SK-N-SH (cell line): ENCODE measurements around the gene LCN10.

Experiments used
- EP300 ChIP-seq, 2 experiments: IDR thresholded peaks; 2 replicates each; pipeline versions ENCODE4 v1.4.0 to v1.6.1; 2012; ENCODE audit warnings: borderline replicate concordance in 1 of 2, low read depth in 1 of 2, low read length in 1 of 2
- FOXJ3 ChIP-seq: sonication (generic); formaldehyde crosslinking; IDR thresholded peaks from 2 replicates; pipeline ENCODE4 v1.5.1; 2020; ENCODE audit warnings: mild to moderate bottlenecking, missing genetic modification reagents
- FOXM1 ChIP-seq: IDR thresholded peaks from 2 replicates; pipeline ENCODE4 v1.4.0; 2012; ENCODE audit warnings: low read depth, mild to moderate bottlenecking
- POLR2AphosphoS5 ChIP-seq: IDR thresholded peaks from 2 replicates; pipeline ENCODE4 v1.6.1; 2012; ENCODE audit warnings: low read depth, low read length
- SMC3 ChIP-seq: IDR thresholded peaks from 2 replicates; pipeline ENCODE4 v1.6.1; 2012; ENCODE audit warnings: low read depth, low read length, improper control_type of control experiment
- TAF1 ChIP-seq: IDR thresholded peaks from 2 replicates; pipeline ENCODE4 v1.6.1; 2012; ENCODE audit warnings: low read depth, mild to moderate bottlenecking, low read length, moderate library complexity, borderline replicate concordance
- TF ChIP-seq, protein P1 (sequence below): fragments of 200-600 bp; sonication (generic); IDR thresholded peaks from 2 replicates; pipeline ENCODE4 v1.6.1; 2017; ENCODE audit warnings: antibody characterized with exemption, mild to moderate bottlenecking, moderate library complexity
- TF ChIP-seq, protein P2 (sequence below): fragments of 150-350 bp; IDR thresholded peaks from 2 replicates; pipeline ENCODE4 v1.6.1; 2017; ENCODE audit warnings: antibody characterized with exemption, low read length, low read depth, borderline replicate concordance
- TF ChIP-seq, protein P3 (sequence below): IDR thresholded peaks from 2 replicates; pipeline ENCODE4; 2012

DNA sequence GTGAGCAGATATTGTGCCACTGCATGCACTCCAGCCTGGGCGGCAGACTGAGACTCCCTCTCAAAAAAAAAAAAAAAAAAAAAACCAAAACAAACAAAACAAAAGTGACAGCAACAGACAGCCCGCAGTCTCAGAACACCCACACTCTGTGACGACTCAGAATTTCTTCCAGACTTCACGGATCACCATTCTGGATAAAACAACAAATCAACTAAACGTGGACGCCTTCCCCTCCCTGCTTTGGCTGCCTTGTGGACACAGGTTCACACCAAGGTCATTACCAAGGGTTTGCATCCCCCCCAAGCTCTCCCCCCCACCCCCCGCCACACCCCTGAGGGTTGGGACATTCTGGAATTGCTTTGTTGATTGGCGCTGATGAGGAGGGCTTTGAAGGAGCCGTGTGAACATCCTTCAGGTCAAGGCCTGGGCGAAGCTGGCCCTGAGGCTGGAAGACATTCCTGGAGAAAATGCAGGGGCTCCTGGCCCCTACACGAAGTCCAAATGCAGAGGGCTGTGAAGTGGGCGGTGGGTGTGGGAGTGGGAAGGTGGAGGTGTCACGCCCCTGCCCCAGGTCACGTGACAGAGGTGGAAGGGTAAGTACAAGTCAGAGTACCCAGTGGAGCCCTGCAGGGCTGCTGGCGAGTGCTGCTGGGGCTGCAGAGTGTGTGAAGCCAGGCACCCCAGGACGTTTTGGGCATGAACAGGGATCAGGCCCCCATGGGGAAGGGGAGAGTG is 10.1 kb downstream of the LCN10 start:
- TF ChIP-seq, protein P1, sequence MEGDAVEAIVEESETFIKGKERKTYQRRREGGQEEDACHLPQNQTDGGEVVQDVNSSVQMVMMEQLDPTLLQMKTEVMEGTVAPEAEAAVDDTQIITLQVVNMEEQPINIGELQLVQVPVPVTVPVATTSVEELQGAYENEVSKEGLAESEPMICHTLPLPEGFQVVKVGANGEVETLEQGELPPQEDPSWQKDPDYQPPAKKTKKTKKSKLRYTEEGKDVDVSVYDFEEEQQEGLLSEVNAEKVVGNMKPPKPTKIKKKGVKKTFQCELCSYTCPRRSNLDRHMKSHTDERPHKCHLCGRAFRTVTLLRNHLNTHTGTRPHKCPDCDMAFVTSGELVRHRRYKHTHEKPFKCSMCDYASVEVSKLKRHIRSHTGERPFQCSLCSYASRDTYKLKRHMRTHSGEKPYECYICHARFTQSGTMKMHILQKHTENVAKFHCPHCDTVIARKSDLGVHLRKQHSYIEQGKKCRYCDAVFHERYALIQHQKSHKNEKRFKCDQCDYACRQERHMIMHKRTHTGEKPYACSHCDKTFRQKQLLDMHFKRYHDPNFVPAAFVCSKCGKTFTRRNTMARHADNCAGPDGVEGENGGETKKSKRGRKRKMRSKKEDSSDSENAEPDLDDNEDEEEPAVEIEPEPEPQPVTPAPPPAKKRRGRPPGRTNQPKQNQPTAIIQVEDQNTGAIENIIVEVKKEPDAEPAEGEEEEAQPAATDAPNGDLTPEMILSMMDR: no peak
- TF ChIP-seq FOXM1 (no peak), TAF1 (no peak), SMC3 (no peak), EP300 (IDR thresholded peaks at IDR 0.05; ENCODE audit: borderline replicate concordance in 1 of 2, low read depth in 1 of 2, low read length in 1 of 2) (no peak), POLR2AphosphoS5 (no peak), FOXJ3 (CRISPR knock-in tag) (no peak)
- TF ChIP-seq, protein P2, sequence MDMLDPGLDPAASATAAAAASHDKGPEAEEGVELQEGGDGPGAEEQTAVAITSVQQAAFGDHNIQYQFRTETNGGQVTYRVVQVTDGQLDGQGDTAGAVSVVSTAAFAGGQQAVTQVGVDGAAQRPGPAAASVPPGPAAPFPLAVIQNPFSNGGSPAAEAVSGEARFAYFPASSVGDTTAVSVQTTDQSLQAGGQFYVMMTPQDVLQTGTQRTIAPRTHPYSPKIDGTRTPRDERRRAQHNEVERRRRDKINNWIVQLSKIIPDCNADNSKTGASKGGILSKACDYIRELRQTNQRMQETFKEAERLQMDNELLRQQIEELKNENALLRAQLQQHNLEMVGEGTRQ: no peak
- TF ChIP-seq, protein P3, sequence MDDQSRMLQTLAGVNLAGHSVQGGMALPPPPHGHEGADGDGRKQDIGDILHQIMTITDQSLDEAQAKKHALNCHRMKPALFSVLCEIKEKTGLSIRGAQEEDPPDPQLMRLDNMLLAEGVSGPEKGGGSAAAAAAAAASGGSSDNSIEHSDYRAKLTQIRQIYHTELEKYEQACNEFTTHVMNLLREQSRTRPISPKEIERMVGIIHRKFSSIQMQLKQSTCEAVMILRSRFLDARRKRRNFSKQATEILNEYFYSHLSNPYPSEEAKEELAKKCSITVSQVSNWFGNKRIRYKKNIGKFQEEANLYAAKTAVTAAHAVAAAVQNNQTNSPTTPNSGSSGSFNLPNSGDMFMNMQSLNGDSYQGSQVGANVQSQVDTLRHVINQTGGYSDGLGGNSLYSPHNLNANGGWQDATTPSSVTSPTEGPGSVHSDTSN: no peak
